GM12874 (cell line): ENCODE measurements around the gene TBC1D8.

Source experiments
- TF ChIP-seq, protein P1 (sequence below): IDR thresholded peaks from 2 replicates; pipeline ENCODE4 v1.5.1; 2011; ENCODE audit warnings: low read depth, mild to moderate bottlenecking, control low read depth, low read length, moderate library complexity; ENCODE audit not compliant: insufficient read depth

The TBC1D8 gene

DNA sequence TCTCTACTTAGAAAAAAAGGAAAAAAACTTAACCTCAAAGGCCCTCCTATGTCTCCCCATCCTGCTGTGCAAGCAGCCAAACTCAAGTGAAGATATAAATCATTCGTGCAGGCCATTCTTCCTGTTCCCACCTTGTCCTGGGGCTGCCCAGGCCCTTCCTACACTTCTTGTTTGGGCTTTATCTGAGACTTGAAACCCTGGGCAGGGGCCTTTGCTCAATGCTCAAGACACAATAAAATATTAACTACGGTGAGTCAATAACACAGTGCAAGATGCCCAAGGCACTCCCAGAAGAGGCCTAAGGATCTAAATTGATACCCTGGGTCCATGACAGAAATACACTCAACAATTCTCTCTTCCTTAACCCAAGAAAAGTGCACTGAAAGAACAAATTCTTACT, 67.6 kb downstream of the TBC1D8 start:
- TF ChIP-seq, protein P1, sequence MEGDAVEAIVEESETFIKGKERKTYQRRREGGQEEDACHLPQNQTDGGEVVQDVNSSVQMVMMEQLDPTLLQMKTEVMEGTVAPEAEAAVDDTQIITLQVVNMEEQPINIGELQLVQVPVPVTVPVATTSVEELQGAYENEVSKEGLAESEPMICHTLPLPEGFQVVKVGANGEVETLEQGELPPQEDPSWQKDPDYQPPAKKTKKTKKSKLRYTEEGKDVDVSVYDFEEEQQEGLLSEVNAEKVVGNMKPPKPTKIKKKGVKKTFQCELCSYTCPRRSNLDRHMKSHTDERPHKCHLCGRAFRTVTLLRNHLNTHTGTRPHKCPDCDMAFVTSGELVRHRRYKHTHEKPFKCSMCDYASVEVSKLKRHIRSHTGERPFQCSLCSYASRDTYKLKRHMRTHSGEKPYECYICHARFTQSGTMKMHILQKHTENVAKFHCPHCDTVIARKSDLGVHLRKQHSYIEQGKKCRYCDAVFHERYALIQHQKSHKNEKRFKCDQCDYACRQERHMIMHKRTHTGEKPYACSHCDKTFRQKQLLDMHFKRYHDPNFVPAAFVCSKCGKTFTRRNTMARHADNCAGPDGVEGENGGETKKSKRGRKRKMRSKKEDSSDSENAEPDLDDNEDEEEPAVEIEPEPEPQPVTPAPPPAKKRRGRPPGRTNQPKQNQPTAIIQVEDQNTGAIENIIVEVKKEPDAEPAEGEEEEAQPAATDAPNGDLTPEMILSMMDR = no peak

DNA sequence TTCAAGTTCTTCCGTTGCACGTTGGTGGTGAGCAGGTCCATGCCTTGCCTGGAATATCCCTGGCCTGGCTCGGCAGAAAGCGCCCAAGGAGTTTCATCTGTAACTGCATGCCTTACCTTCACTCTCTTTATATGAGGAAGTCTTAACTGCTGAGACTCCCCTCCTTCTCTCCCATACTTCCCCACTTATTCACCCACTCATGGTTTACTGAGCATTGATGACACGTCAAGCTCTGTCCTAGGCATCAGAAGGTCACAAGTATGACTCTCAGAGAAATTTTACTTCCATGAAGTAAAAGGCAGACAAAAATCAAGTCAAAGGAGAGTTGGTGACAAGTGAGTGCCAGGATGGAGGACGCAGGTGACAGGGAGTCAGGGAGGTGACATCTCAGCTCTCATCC, 68.2 kb downstream of the TBC1D8 start:
- TF ChIP-seq, protein P1 = no peak

DNA sequence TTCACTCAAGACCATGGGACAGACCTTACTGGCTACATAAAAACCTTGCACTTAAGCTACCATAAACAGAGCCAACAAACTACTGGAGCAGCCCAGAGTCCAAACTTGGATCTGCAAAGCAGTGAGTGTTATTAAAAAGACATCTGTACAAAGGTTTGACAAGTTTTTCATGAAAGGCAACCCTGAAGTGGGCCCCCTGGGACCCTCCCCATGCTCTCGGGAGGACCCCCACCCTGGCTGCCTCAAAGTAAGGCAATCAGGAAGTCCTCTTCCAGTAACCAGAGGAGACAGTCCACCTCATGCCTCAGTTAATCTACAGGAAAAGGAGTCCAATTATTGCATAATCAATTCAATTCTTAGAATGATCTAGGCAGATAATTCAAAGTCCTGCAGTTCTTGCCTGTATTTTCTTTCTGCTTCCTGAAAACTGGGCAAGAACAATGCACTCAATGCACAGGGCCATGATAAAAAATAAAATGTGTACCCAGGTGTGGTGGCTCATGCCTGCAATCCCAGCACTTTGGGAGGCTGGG, 69.7 kb downstream of the TBC1D8 start:
- TF ChIP-seq, protein P1 = no peak

DNA sequence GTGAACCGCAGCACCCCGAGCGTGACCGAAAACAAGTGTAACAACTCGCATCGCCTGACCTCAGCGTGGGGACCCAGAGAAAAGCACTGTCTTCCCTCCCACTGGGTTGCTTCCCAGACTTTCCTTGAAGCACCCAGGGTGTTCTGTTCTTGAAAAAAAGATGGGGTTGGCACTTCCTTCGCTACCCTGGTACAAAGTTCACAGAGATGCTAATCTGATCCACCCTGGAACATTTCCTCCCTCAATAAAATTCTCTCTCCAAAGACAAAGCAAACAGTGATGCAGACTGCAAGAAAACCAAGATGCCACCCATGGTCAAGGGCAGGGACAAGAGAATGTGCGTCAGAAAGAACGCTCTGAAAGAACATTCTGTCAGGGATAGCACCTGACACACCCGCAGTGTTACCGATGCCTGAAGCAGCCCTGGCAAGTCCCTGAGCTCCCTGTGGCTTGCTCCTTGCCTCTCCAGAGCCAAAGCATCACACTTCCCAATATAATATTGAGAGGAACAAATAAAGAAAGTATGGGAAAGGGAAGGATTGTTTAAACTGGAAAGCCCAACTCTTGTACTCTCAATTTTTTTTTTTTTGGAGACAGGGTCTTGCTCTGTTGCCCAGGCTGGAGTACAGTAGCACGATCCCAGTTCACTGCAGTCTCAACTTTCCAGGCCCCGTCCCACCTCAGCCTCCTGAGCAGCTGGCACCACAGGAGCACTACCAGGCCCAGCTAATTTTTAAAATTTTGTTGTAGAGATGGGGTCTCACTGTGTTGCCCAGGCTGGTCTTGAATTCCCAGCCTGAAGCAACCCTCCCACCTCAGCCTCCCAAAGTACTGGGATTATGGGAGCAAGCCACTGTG, 70.7 kb downstream of the TBC1D8 start:
- TF ChIP-seq, protein P1 = no peak

DNA sequence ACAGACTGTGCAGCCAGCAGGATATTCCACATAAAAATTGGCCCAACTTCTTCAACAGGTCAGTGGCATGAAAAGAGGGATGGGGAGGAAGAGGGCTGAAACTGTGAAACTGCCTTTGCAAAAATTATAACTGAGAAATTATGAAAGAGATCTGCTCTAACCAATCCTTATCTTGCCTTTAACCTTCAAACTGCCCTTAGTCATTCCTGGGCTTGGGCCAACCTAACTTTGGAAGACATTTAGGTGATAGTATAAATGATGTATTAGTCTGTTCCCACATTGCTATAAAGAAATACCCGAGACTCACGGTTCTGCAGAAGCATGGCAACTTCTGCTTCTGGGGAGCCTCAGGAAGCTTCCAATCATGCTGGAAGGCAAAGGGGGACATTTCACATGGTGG, 74.6 kb downstream of the TBC1D8 start:
- TF ChIP-seq, protein P1 = no peak

DNA sequence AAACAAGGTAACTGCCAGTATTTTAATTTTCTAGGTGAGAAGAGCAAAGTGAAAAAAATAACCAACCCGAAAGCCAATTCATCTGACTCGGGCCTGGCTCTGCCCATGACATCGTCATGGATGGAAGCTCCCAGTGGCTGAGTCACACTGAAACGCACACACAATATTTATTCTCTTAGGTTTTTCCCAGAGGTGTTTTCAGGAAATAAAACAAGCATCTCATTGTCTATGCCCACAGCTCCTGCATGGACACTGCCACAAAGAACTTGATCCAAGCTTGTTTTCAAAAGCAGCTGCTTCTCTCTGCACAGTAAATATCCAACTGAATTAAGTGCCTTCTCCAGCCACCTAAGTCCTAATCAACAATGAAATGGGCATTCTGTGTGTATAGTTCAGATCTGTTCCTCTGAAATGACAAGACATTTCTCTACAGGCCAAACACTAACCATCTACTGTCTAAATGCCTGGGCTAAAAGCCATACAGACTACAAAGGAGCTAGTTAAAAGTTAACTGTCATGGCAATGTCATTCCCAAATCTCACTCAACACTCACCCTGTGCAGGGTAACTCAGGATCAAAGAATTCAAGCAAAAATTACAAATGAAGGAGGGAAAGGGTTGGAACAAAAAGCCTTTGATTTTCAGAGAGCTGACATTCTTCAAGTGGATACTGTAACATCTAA, 86.2 kb downstream of the TBC1D8 start:
- TF ChIP-seq, protein P1 = no peak

DNA sequence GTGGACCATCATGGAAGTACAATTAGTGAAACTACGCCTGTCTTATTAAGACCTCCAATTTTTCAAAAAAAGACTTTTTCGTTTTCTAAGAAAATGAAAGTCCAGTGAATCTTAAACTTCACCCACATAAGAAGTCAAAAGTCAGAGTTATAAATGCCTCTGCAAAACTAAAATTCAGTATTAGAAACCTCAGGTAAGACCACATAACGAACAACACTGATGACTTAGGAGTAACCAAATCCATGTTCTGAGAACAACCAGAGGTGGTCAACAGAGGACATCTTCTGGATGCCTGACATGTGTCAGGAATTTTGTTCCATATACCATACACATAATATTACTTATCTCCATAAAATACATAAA, 86.7 kb downstream of the TBC1D8 start:
- TF ChIP-seq, protein P1 = no peak
